ENCODE results near the gene CHSY3.

CHSY3 gene

GRCh38 chr5:130115686-130116085 is 211.4 kb downstream of the CHSY3 start:
- Histone ChIP-seq H3K4me3 (ENCODE audit: low read length) (no peak overlapping the region), H3K9me2 (replicated peaks; ENCODE audit: control insufficient read depth, low read length) (no peaks in the 10 kb centered on the region), H3F3A (ENCODE audit: control insufficient read depth, insufficient read depth) (no peaks in the 10 kb centered on the region), H3K36me3 (ENCODE audit: control insufficient read depth, low read length) (no peaks in the 10 kb centered on the region), H3K79me2 (ENCODE audit: control insufficient read depth, low read length) (no peaks in the 10 kb centered on the region), H3K27me3 (ENCODE audit: control insufficient read depth, low read length) (no peaks in the 10 kb centered on the region), H4K20me1 (ENCODE audit: control insufficient read depth, insufficient read depth, low read depth, low read length) (no peaks in the 10 kb centered on the region), H3K4me2 (ENCODE audit: low read length) (no peak overlapping the region), H3K4me1 (ENCODE audit: control insufficient read depth, low read length) (peaks cover 12% of the 10 kb centered on the region), H3K9me3 (ENCODE audit: control insufficient read depth, insufficient read depth, low read length) (no peaks in the 10 kb centered on the region), H3K27ac (ENCODE audit: low read depth, low read length) (no peak overlapping the region)
- TF ChIP-seq CTCF (IDR thresholded peaks at IDR 0.05; ENCODE audit: low read depth, low read length, poor library complexity, severe bottlenecking) (no peak), EZH2phosphoT487 (IDR thresholded peaks at IDR 0.05; ENCODE audit: borderline replicate concordance, low read length) (no peak)

- H3K4me2 ChIP-seq (ENCODE audit: low read length), result no peak overlapping the region
- H3K27me3 ChIP-seq (ENCODE audit: control insufficient read depth, low read length), result no peaks in the 10 kb centered on the region
- H3K4me3 ChIP-seq (ENCODE audit: low read length), result no peak overlapping the region
- TF ChIP-seq CTCF (IDR thresholded peaks at IDR 0.05; ENCODE audit: low read depth, low read length, poor library complexity, severe bottlenecking), result no peak
- no peak for TF ChIP-seq EZH2phosphoT487 (IDR thresholded peaks at IDR 0.05; ENCODE audit: borderline replicate concordance, low read length)
- no peaks in the 10 kb centered on the region for H3K36me3 ChIP-seq (ENCODE audit: control insufficient read depth, low read length)
- H3K9me2 ChIP-seq (replicated peaks; ENCODE audit: control insufficient read depth, low read length), result no peaks in the 10 kb centered on the region
- no peak overlapping the region for H3K27ac ChIP-seq (ENCODE audit: low read depth, low read length)
- H4K20me1 ChIP-seq (ENCODE audit: control insufficient read depth, insufficient read depth, low read depth, low read length), result no peaks in the 10 kb centered on the region
- no peaks in the 10 kb centered on the region for H3F3A ChIP-seq (ENCODE audit: control insufficient read depth, insufficient read depth)
- H3K4me1 ChIP-seq (ENCODE audit: control insufficient read depth, low read length), result peaks cover 12% of the 10 kb centered on the region
- H3K79me2 ChIP-seq (ENCODE audit: control insufficient read depth, low read length), result no peaks in the 10 kb centered on the region
- H3K9me3 ChIP-seq (ENCODE audit: control insufficient read depth, insufficient read depth, low read length), result no peaks in the 10 kb centered on the region
These were observed 212.2 kb downstream of the CHSY3 start for GRCh38 chr5:130116462-130116861.

- Histone ChIP-seq H3K27me3 (ENCODE audit: control insufficient read depth, low read length) (no peaks in the 10 kb centered on the region), H3K27ac (ENCODE audit: low read depth, low read length) (no peak overlapping the region), H3K4me1 (ENCODE audit: control insufficient read depth, low read length) (peaks cover 8% of the 10 kb centered on the region), H3F3A (ENCODE audit: control insufficient read depth, insufficient read depth) (no peaks in the 10 kb centered on the region), H3K9me3 (ENCODE audit: control insufficient read depth, insufficient read depth, low read length) (no peaks in the 10 kb centered on the region), H3K9me2 (replicated peaks; ENCODE audit: control insufficient read depth, low read length) (no peaks in the 10 kb centered on the region), H3K4me2 (ENCODE audit: low read length) (no peak overlapping the region), H3K36me3 (ENCODE audit: control insufficient read depth, low read length) (no peaks in the 10 kb centered on the region), H3K4me3 (ENCODE audit: low read length) (no peak overlapping the region), H3K79me2 (ENCODE audit: control insufficient read depth, low read length) (no peaks in the 10 kb centered on the region), H4K20me1 (ENCODE audit: control insufficient read depth, insufficient read depth, low read depth, low read length) (no peaks in the 10 kb centered on the region)
- no peak for TF ChIP-seq EZH2phosphoT487 (IDR thresholded peaks at IDR 0.05; ENCODE audit: borderline replicate concordance, low read length)
These were observed 212.7 kb downstream of the CHSY3 start for GRCh38 chr5:130116972-130117371.

- Histone ChIP-seq H3K27ac (ENCODE audit: low read depth, low read length) (no peak overlapping the region), H3K9me2 (replicated peaks; ENCODE audit: control insufficient read depth, low read length) (no peaks in the 10 kb centered on the region), H3F3A (ENCODE audit: control insufficient read depth, insufficient read depth) (no peaks in the 10 kb centered on the region), H3K36me3 (ENCODE audit: control insufficient read depth, low read length) (no peaks in the 10 kb centered on the region), H3K9me3 (ENCODE audit: control insufficient read depth, insufficient read depth, low read length) (no peaks in the 10 kb centered on the region), H3K4me2 (ENCODE audit: low read length) (no peak overlapping the region), H3K27me3 (ENCODE audit: control insufficient read depth, low read length) (no peaks in the 10 kb centered on the region), H3K79me2 (ENCODE audit: control insufficient read depth, low read length) (no peaks in the 10 kb centered on the region), H3K4me3 (ENCODE audit: low read length) (no peak overlapping the region), H4K20me1 (ENCODE audit: control insufficient read depth, insufficient read depth, low read depth, low read length) (no peaks in the 10 kb centered on the region), H3K4me1 (ENCODE audit: control insufficient read depth, low read length) (no peaks in the 10 kb centered on the region)
- TF ChIP-seq EZH2phosphoT487 (IDR thresholded peaks at IDR 0.05; ENCODE audit: borderline replicate concordance, low read length), result no peak
- no peak for TF ChIP-seq CTCF (IDR thresholded peaks at IDR 0.05; ENCODE audit: low read depth, low read length, poor library complexity, severe bottlenecking)
These were observed 222.5 kb downstream of the CHSY3 start for GRCh38 chr5:130126746-130127145.
